HG03139 (cell line): ENCODE data around the gene EPHB4.
"Not testable (repeated sequence)": the region's sequence is repeated elsewhere in the genome, so short reads cannot be mapped to it uniquely, and the experiment has no call there.

Source experiments
- ATAC-seq: cut with Tn5 transposase; IDR thresholded peaks from one replicate; pipeline ENCODE4 v1.9.1; 2021; ENCODE audit not compliant: unreplicated experiment

EPHB4 gene

GRCh38 chr7:100822236-100823139 is 4.8 kb downstream of the EPHB4 start:
- ATAC-seq: no peak

GRCh38 chr7:100819586-100819985 is 7.7 kb downstream of the EPHB4 start:
- no peak for ATAC-seq

- no peak for ATAC-seq
Measured at GRCh38 chr7:100818825-100819224, 8.5 kb downstream of the EPHB4 start.

- ATAC-seq: no peak
Measured at GRCh38 chr7:100818366-100818765, 9.0 kb downstream of the EPHB4 start.

GRCh38 chr7:100817097-100817496 is 10.2 kb downstream of the EPHB4 start:
- ATAC-seq: no peak

GRCh38 chr7:100816515-100816914 is 10.8 kb downstream of the EPHB4 start:
- ATAC-seq: not testable (repeated sequence)

- ATAC-seq: no peak
Measured at GRCh38 chr7:100812729-100813128, 14.6 kb downstream of the EPHB4 start.

GRCh38 chr7:100811480-100811879 is 15.8 kb downstream of the EPHB4 start:
- ATAC-seq: no peak

- no peak for ATAC-seq
Measured at GRCh38 chr7:100808354-100808875, 18.9 kb downstream of the EPHB4 start.

- not testable (repeated sequence) for ATAC-seq
Measured at GRCh38 chr7:100806883-100807282, 20.4 kb downstream of the EPHB4 start.

- ATAC-seq: no peak
Measured at GRCh38 chr7:100806276-100806675, 21.0 kb downstream of the EPHB4 start.

- no peak for ATAC-seq
Measured at GRCh38 chr7:100804681-100805431, 22.5 kb downstream of the EPHB4 start.

GRCh38 chr7:100803398-100804161 is 23.7 kb downstream of the EPHB4 start:
- ATAC-seq: peak; percentile 90

GRCh38 chr7:100802951-100803350 is 24.4 kb downstream of the EPHB4 start:
- no peak for ATAC-seq

GRCh38 chr7:100801833-100802568 is 25.3 kb downstream of the EPHB4 start:
- ATAC-seq: no peak

GRCh38 chr7:100799037-100799896 is 28.1 kb downstream of the EPHB4 start:
- ATAC-seq: no peak

GRCh38 chr7:100794741-100795140 is 32.6 kb downstream of the EPHB4 start:
- ATAC-seq: no peak

GRCh38 chr7:100793806-100794660 is 33.3 kb downstream of the EPHB4 start:
- ATAC-seq: no peak
